GM13977 (cell line): ENCODE data around the gene ZEB2.

ENCODE experiments used
- DNase-seq: peaks from one replicate; pipeline ENCODE4 v3.0.0; 2012; ENCODE audit warnings: low spot score
- CTCF ChIP-seq: IDR thresholded peaks from 2 replicates; pipeline ENCODE4 v1.5.1; 2012; ENCODE audit warnings: mild to moderate bottlenecking, control low read depth; ENCODE audit not compliant: insufficient read depth; ENCODE audit errors: extremely low read depth, missing control alignments
- in situ Hi-C: fragments of 300-500 bp; cut with MboI; formaldehyde crosslinking; loops from one replicate; pipeline ENCODE4 v1.12.0; 2022; ENCODE audit warnings: low sequenced_read_pairs, low pct_unique_long_range_greater_than_20kb, mixed read lengths, inconsistent platforms; ENCODE audit not compliant: unreplicated experiment

ZEB2 gene

GRCh38 chr2:144460727-144461307 lies 59.1 kb downstream of the ZEB2 start:
- in situ Hi-C loops: no loop called here
- TF ChIP-seq CTCF: no peak

GRCh38 chr2:144459937-144460336 lies 60.0 kb downstream of the ZEB2 start:
- TF ChIP-seq CTCF: no peak
- in situ Hi-C loops: no loop called here
- no peak for DNase-seq

More at GRCh38 chr2:144460727-144461307, 59.1 kb downstream of the ZEB2 start:
- DNase-seq: no peak

- in situ Hi-C loops: no loop called here
- DNase-seq: no peak
- TF ChIP-seq CTCF: no peak
Measured at GRCh38 chr2:144459286-144459685, 60.6 kb downstream of the ZEB2 start.

GRCh38 chr2:144458541-144458940 lies 61.4 kb downstream of the ZEB2 start:
- no peak for DNase-seq
- no peak for TF ChIP-seq CTCF
- in situ Hi-C loops: no loop called here

GRCh38 chr2:144456680-144457079 lies 63.2 kb downstream of the ZEB2 start:
- no peak for TF ChIP-seq CTCF
- in situ Hi-C loops: no loop called here
- DNase-seq: no peak

- in situ Hi-C loops: no loop called here
- no peak for DNase-seq
- no peak for TF ChIP-seq CTCF
Measured at GRCh38 chr2:144455987-144456386, 63.9 kb downstream of the ZEB2 start.
